Natural killer cell (primary cell): ENCODE measurements around the gene PLCB3. TPM values are rescaled to one million over a fixed set of nuclear protein-coding genes. Genes with fewer than 3 reads are reported as not detected.

ENCODE experiments used
- ATAC-seq, 3 donors: fragments of 150-1000 bp in 2 of 3; fragments of 200-7000 bp in 1 of 3; cut with Tn5 transposase; 1 replicate in 1 of 3; 2 replicates in 2 of 3; pipeline ENCODE4 v1.10.0; 2021; ENCODE audit warnings: mild to moderate bottlenecking in 2 of 3, moderate library complexity in 2 of 3
- DNase-seq, 2 donors: peaks; one replicate each; pipeline versions ENCODE4 v3.0.0 to v3.0.0-alpha.2; 2013 to 2021; ENCODE audit warnings: mixed read lengths in 1 of 2
- H3K27ac ChIP-seq: one replicate; pipeline ENCODE4 v1.5.1; 2013; ENCODE audit warnings: mild to moderate bottlenecking, low read length
- H3K27me3 ChIP-seq: one replicate; pipeline ENCODE4 v1.6.1; 2013; ENCODE audit warnings: low read length; ENCODE audit not compliant: control insufficient read depth, insufficient read depth
- H3K36me3 ChIP-seq: one replicate; pipeline ENCODE4 v1.6.1; 2013; ENCODE audit warnings: low read length; ENCODE audit not compliant: control insufficient read depth, insufficient read depth
- H3K4me1 ChIP-seq: one replicate; pipeline ENCODE4 v1.6.1; 2013; ENCODE audit warnings: low read length; ENCODE audit not compliant: control insufficient read depth, insufficient read depth
- H3K4me3 ChIP-seq: one replicate; pipeline ENCODE4 v1.5.1; 2013; ENCODE audit warnings: low read length
- H3K9me3 ChIP-seq: one replicate; pipeline ENCODE4 v1.6.1; 2013; ENCODE audit warnings: low read length; ENCODE audit not compliant: control insufficient read depth, insufficient read depth
- H3K27ac Mint-ChIP-seq, 2 donors: one replicate each; pipeline ENCODE4 v1.8.0; 2022; ENCODE audit warnings: mild to moderate bottlenecking in 2 of 2, mixed read lengths in 2 of 2, moderate library complexity in 1 of 2
- H3K27me3 Mint-ChIP-seq, 2 donors: one replicate each; pipeline ENCODE4 v1.8.0; 2022; ENCODE audit warnings: low read depth in 2 of 2, mixed read lengths in 2 of 2
- H3K36me3 Mint-ChIP-seq: one replicate; pipeline ENCODE4 v1.8.0; 2022; ENCODE audit warnings: mixed read lengths
- H3K4me1 Mint-ChIP-seq, 2 donors: one replicate each; pipeline ENCODE4 v1.8.0; 2022; ENCODE audit warnings: mixed read lengths in 2 of 2
- H3K4me3 Mint-ChIP-seq: one replicate; pipeline ENCODE4 v1.8.0; 2022; ENCODE audit warnings: mild to moderate bottlenecking, moderate library complexity, mixed read lengths
- H3K9me3 Mint-ChIP-seq, 2 donors: one replicate each; pipeline ENCODE4 v1.8.0; 2022; ENCODE audit warnings: mixed read lengths in 2 of 2
- CTCF ChIP-seq: fragments of 200-600 bp; IDR thresholded peaks from one replicate; pipeline ENCODE4 v1.8.0; 2022; ENCODE audit warnings: antibody characterized with exemption
- WGBS: methylation state at CpG from one replicate; pipeline ENCODE4 v1.1.7; 2013; ENCODE audit warnings: missing lambda C conversion rate; ENCODE audit not compliant: insufficient coverage; 5-methylcytosine and 5-hydroxymethylcytosine counted together
- intact Hi-C: fragments of 100-400 bp; cut with micrococcal nuclease; formaldehyde crosslinking; loops from one replicate; pipeline ENCODE4 v1.14.2; 2022
- total RNA-seq, 4 donors: library from RNA; stranded (reverse); fragments of 120-200 nt in 1 of 4; gene quantifications; one replicate each; pipeline versions ENCODE4 v1.2.3 to v1.2.4, GENCODE V29; 2013 to 2022

Gene PLCB3
- total RNA-seq, 3 donors from 2014 or later (not counting 1 experiment from before 2014, with no cell fraction given): 5.4 to 7.6 (median 5.5) TPM

- intact Hi-C loops: loop anchor here (1.0 to 5.0 kb wide), 5 partner anchors 20 to 136 kb away; partner anchors contain the start of genes BAD, CCDC88B, DNAJC4 and STIP1
- Histone ChIP-seq H3K4me1 (peaks cover 50% of the 10 kb centered on the region), H3K36me3 (peaks cover 52% of the 10 kb centered on the region), H3K27me3 (no peaks in the 10 kb centered on the region), H3K4me3 (peak within 1 kb of the TSS; percentile 91), H3K27ac (peak within 1 kb of the TSS; percentile 89), H3K9me3 (no peaks in the 10 kb centered on the region)
- Mint-ChIP-seq H3K27me3 (no peaks in the 10 kb centered on the region), H3K9me3 (no peaks in the 10 kb centered on the region), H3K4me1 (peaks cover 28 to 55% of the 10 kb centered on the region in 2 donors), H3K36me3 (peaks cover 6% of the 10 kb centered on the region), H3K4me3 (peak within 1 kb of the TSS; percentile 92), H3K27ac (peak within 1 kb of the TSS; percentile 88 to 96)
- 2% methylated on average over 27 of the region's 27 CpGs for WGBS
- DNase-seq (peak; percentile 45 to 79), ATAC-seq (peak; percentile 38 to 57 (median 44))
- TF ChIP-seq CTCF: no peak
Measured at GRCh38 chr11:64206457-64207255, 44.7 kb upstream of the PLCB3 start, which contains the start of gene FERMT3. Gene FERMT3 (plus strand): TSS chr11:64206721. CDS start chr11:64207365, 644 bp downstream.

- no peak for TF ChIP-seq CTCF
- H3K4me1 ChIP-seq: peaks cover 50% of the 10 kb centered on the region
- H3K27me3 ChIP-seq: no peaks in the 10 kb centered on the region
- no peaks in the 10 kb centered on the region for H3K9me3 ChIP-seq
- H3K36me3 ChIP-seq: peaks cover 55% of the 10 kb centered on the region
- Mint-ChIP-seq H3K4me3 (peak overlapping the region; percentile 92), H3K9me3 (no peaks in the 10 kb centered on the region), H3K36me3 (peaks cover 13% of the 10 kb centered on the region), H3K27ac (peak overlapping the region; percentile 88 to 96), H3K4me1 (peaks cover 34 to 56% of the 10 kb centered on the region in 2 donors), H3K27me3 (no peaks in the 10 kb centered on the region)
- DNase-seq (peak; percentile 73 to 83), ATAC-seq (peak; percentile 78 to 87 (median 80))
- peak overlapping the region; percentile 91 for H3K4me3 ChIP-seq
- WGBS: 0% methylated on average over 29 of the region's 30 CpGs
- peak overlapping the region; percentile 89 for H3K27ac ChIP-seq
- intact Hi-C loops: loop anchor here (1.0 to 5.0 kb wide), 5 partner anchors 21 to 135 kb away; partner anchors contain the start of genes BAD, CCDC88B, DNAJC4 and STIP1
Measured at GRCh38 chr11:64207256-64208085, 43.9 kb upstream of the PLCB3 start.

GRCh38 chr11:64208086-64208795, 43.1 kb upstream of the PLCB3 start:
- ATAC-seq: peak in 2 of 3 donors; percentile 2 to 5
- intact Hi-C loops: loop anchor here (5.0 kb wide), 1 partner anchor 134 kb away; the partner anchor contains the start of gene CCDC88B
- Histone ChIP-seq H3K9me3 (no peaks in the 10 kb centered on the region), H3K4me1 (peaks cover 50% of the 10 kb centered on the region), H3K4me3 (peak overlapping the region; percentile 91), H3K36me3 (peaks cover 49% of the 10 kb centered on the region), H3K27ac (peak overlapping the region; percentile 89), H3K27me3 (no peaks in the 10 kb centered on the region)
- Mint-ChIP-seq H3K36me3 (peaks cover 13% of the 10 kb centered on the region), H3K27me3 (no peaks in the 10 kb centered on the region), H3K9me3 (no peaks in the 10 kb centered on the region), H3K27ac (peak overlapping the region; percentile 88 to 96), H3K4me1 (peaks cover 38 to 58% of the 10 kb centered on the region in 2 donors), H3K4me3 (peak overlapping the region; percentile 92)
- 54% methylated on average over 23 of the region's 23 CpGs for WGBS
- DNase-seq: no peak
- TF ChIP-seq CTCF: no peak
